22Rv1 (cell line): ENCODE results near the gene TTC21B.

Source experiments
- CTCF ChIP-seq: fragments of 450-650 bp; IDR thresholded peaks from 2 replicates; pipeline ENCODE4 v1.5.1; 2017; ENCODE audit warnings: mild to moderate bottlenecking
- ZFX ChIP-seq: fragments of 450-650 bp; IDR thresholded peaks from 2 replicates; pipeline ENCODE4 v1.6.1; 2017; ENCODE audit warnings: antibody characterized with exemption, borderline replicate concordance

GRCh38 chr2:165924946-165925345, 28.6 kb downstream of the TTC21B start:
- TF ChIP-seq CTCF (no peak), ZFX (no peak)
